KMS-11 (cell line): ENCODE results near the gene SMIM29.

Experiments
- H2AFZ ChIP-seq: fragments of 200-600 bp; sonication (generic); 2 replicates; pipeline ENCODE4 v1.6.1; 2016; ENCODE audit warnings: antibody characterized with exemption, mixed run types, low read depth
- H3K27ac ChIP-seq: fragments of 200-600 bp; sonication (generic); 2 replicates; pipeline ENCODE4 v1.6.1; 2016; ENCODE audit warnings: mild to moderate bottlenecking, mixed run types
- H3K27me3 ChIP-seq: fragments of 200-600 bp; sonication (generic); 2 replicates; pipeline ENCODE4 v1.6.1; 2017; ENCODE audit warnings: mild to moderate bottlenecking, low read depth, mixed run types, moderate library complexity; ENCODE audit not compliant: insufficient read depth
- H3K36me3 ChIP-seq: fragments of 200-600 bp; sonication (generic); 2 replicates; pipeline ENCODE4 v1.6.1; 2017; ENCODE audit warnings: mild to moderate bottlenecking, mixed run types; ENCODE audit not compliant: insufficient read depth
- H3K4me1 ChIP-seq: fragments of 200-600 bp; sonication (generic); 2 replicates; pipeline ENCODE4 v1.6.1; 2016; ENCODE audit warnings: mild to moderate bottlenecking, low read depth, mixed run types; ENCODE audit not compliant: poor library complexity, severe bottlenecking
- H3K4me2 ChIP-seq: fragments of 200-600 bp; sonication (generic); 2 replicates; pipeline ENCODE4 v1.7.0; 2016; ENCODE audit warnings: mild to moderate bottlenecking, mixed run types
- H3K4me3 ChIP-seq: fragments of 200-600 bp; sonication (generic); IDR thresholded peaks from 2 replicates; pipeline ENCODE4 v1.6.1; 2017; ENCODE audit warnings: low read depth, low read length, mixed read lengths; ENCODE audit not compliant: insufficient read depth
- H3K79me2 ChIP-seq: fragments of 200-600 bp; sonication (generic); 2 replicates; pipeline ENCODE4 v1.6.1; 2016; ENCODE audit warnings: low read depth, mixed run types; ENCODE audit not compliant: insufficient read depth
- H3K9ac ChIP-seq: fragments of 200-600 bp; sonication (generic); 2 replicates; pipeline ENCODE4 v1.6.1; 2016; ENCODE audit warnings: mild to moderate bottlenecking, mixed run types
- H4K20me1 ChIP-seq: fragments of 200-600 bp; sonication (generic); 2 replicates; pipeline ENCODE4 v1.6.1; 2016; ENCODE audit warnings: mild to moderate bottlenecking, mixed run types; ENCODE audit not compliant: insufficient read depth
- TF ChIP-seq, protein P1 (sequence below): fragments of 200-600 bp; sonication (generic); conservative IDR thresholded peaks from 2 replicates; pipeline ENCODE4 v1.6.1; 2017; ENCODE audit warnings: low read depth, mild to moderate bottlenecking, antibody characterized with exemption, low read length, moderate library complexity, mixed read lengths

SMIM29 gene

DNA sequence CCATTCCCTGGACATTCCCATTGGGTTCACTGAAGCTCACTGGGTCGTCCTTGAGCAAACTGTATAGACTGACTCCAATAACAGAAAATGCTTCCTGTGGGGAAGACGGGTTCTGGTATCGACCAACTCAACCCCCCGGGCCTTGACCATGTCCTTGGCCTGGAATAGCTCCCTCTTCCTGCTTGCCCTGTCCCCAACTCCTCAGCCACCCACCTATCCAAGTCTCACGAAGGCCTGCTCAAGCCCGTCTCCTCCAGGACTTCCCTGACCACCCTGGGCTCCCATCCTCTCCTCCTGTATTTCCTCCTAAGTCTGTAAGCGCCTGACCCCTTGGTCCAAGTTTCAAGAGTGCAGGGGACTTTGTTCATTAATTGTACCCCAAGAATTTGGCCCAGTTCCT, 14.9 kb downstream of the SMIM29 start:
- TF ChIP-seq, protein P1, sequence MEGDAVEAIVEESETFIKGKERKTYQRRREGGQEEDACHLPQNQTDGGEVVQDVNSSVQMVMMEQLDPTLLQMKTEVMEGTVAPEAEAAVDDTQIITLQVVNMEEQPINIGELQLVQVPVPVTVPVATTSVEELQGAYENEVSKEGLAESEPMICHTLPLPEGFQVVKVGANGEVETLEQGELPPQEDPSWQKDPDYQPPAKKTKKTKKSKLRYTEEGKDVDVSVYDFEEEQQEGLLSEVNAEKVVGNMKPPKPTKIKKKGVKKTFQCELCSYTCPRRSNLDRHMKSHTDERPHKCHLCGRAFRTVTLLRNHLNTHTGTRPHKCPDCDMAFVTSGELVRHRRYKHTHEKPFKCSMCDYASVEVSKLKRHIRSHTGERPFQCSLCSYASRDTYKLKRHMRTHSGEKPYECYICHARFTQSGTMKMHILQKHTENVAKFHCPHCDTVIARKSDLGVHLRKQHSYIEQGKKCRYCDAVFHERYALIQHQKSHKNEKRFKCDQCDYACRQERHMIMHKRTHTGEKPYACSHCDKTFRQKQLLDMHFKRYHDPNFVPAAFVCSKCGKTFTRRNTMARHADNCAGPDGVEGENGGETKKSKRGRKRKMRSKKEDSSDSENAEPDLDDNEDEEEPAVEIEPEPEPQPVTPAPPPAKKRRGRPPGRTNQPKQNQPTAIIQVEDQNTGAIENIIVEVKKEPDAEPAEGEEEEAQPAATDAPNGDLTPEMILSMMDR: no peak
- Histone ChIP-seq H3K4me2 (no peak overlapping the region), H3K9ac (no peak overlapping the region), H2AFZ (no peak overlapping the region), H3K4me1 (peaks cover under 1% of the 10 kb centered on the region), H3K4me3 (no peak overlapping the region), H3K79me2 (peaks cover 14% of the 10 kb centered on the region), H4K20me1 (no peaks in the 10 kb centered on the region), H3K27me3 (no peaks in the 10 kb centered on the region), H3K36me3 (no peaks in the 10 kb centered on the region), H3K27ac (no peak overlapping the region)

DNA sequence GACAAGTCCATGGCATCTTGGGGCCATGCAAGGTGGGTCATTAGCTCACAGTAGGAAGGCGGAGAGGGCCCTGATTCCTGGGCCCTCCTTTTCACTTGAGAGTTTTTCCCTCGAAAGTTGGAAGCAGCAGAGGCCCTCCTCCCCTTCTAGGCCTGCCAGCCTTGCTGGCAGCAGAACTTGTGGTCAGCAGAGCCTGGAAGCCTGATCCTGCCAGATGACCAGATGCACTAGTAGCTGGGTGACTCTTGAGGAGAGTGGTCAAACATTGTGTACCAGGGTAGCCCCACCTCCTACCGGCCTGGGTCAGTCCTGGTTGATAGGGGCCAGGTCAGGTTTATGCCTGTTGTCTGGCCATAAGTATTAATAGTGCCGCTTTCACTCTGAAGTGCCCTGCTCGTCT, 15.9 kb downstream of the SMIM29 start:
- no peak overlapping the region for H2AFZ ChIP-seq
- H3K27me3 ChIP-seq: no peaks in the 10 kb centered on the region
- H3K79me2 ChIP-seq: peaks cover 4% of the 10 kb centered on the region; the same call in 1 of the 2 replicates
- TF ChIP-seq, protein P1: no peak
- H3K4me2 ChIP-seq: no peak overlapping the region
- H3K4me3 ChIP-seq: no peak overlapping the region
- H3K9ac ChIP-seq: no peak overlapping the region
- H4K20me1 ChIP-seq: no peaks in the 10 kb centered on the region
- no peak overlapping the region for H3K27ac ChIP-seq
- H3K4me1 ChIP-seq: no peaks in the 10 kb centered on the region
- no peaks in the 10 kb centered on the region for H3K36me3 ChIP-seq

DNA sequence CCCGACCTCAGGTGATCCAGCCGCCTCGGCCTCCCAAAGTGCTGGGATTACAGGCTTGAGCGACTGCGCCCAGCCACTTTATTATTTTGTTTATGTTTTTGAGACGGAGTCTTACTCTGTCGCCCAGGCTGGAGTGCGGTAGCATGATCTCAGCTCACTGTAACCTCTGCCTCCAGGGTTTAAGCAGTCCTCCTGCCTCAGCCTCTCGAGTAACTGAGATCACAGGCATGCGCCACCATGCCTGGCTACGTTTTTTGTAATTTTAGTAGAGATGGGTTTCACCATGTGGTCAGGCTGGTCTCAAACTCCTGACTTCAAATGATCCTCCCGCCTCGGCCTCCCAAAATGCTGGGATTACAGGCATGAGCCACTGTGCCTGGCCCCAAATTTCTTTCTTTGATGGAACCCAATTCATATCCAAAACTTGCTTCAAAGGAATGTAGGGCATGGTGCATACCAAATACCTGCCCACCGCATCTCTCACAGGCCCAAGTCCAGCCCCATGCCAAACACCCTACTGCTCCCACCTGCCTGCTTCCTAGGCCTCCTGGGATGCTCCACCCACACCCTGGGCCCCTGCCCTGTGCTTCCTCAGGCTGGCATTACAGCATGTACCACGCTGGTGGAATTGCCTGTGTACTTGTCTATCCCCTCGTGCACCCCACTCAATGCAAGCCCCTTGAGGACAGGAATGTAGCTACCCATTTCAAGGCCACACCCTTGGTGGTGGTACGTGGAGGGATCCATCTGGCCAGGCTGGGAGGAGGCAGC, 17.1 kb downstream of the SMIM29 start:
- no peaks in the 10 kb centered on the region for H3K79me2 ChIP-seq
- no peak overlapping the region for H3K4me2 ChIP-seq
- no peak overlapping the region for H2AFZ ChIP-seq
- TF ChIP-seq, protein P1: no peak
- no peaks in the 10 kb centered on the region for H3K36me3 ChIP-seq
- H3K4me1 ChIP-seq: no peaks in the 10 kb centered on the region
- no peaks in the 10 kb centered on the region for H3K27me3 ChIP-seq
- H3K4me3 ChIP-seq: no peak overlapping the region
- H3K27ac ChIP-seq: no peak overlapping the region
- no peaks in the 10 kb centered on the region for H4K20me1 ChIP-seq
- H3K9ac ChIP-seq: no peak overlapping the region

DNA sequence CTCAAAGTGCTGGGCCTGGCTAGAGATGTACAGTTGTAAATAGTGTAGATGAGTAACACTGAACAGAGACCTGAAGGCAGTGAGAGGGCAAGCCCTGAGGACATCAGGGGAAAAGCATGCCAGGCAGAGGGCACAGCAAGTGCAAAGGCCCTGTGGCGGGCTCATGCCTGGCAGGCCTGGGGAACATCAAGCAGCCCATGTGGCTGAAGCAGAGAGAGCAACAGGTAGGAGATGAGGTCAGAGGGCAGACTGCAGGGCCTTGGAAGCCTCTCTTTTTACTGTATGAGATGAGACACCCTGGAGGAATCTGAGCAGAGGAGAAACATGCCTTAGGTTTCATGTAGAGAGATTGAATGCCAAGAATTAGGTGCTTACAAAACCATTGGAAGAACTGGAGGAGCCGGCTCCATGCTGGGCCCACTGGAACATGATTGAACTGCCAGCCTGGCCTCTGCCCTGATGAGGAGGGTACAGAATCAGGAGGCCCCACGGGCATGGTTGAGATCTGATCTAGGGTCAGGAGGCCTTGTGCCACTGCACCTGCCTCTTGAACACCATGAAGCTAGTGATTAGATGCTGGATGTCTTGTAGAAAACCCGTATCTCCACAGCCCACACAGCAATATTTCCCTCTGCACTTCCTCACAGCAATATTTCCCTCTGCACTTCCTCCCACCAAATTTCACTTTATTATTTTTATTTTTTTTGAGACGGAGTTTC, 18.0 kb downstream of the SMIM29 start:
- TF ChIP-seq, protein P1: no peak
- H3K9ac ChIP-seq: no peak overlapping the region
- H3K27ac ChIP-seq: no peak overlapping the region
- H4K20me1 ChIP-seq: no peaks in the 10 kb centered on the region
- no peaks in the 10 kb centered on the region for H3K36me3 ChIP-seq
- H3K4me1 ChIP-seq: no peaks in the 10 kb centered on the region
- no peak overlapping the region for H3K4me2 ChIP-seq
- H3K4me3 ChIP-seq: no peak overlapping the region
- no peak overlapping the region for H2AFZ ChIP-seq
- no peaks in the 10 kb centered on the region for H3K79me2 ChIP-seq
- H3K27me3 ChIP-seq: no peaks in the 10 kb centered on the region
